NCI-H1694 (cell line): ENCODE measurements around the gene IHH.
A peak's percentile ranks its signal among the peaks of the same experiment; 100 is the strongest.

ENCODE experiments used
- DNase-seq: peaks from one replicate; lab custom pipeline; 2025; lab: John Stamatoyannopoulos, UW

The IHH gene

DNA sequence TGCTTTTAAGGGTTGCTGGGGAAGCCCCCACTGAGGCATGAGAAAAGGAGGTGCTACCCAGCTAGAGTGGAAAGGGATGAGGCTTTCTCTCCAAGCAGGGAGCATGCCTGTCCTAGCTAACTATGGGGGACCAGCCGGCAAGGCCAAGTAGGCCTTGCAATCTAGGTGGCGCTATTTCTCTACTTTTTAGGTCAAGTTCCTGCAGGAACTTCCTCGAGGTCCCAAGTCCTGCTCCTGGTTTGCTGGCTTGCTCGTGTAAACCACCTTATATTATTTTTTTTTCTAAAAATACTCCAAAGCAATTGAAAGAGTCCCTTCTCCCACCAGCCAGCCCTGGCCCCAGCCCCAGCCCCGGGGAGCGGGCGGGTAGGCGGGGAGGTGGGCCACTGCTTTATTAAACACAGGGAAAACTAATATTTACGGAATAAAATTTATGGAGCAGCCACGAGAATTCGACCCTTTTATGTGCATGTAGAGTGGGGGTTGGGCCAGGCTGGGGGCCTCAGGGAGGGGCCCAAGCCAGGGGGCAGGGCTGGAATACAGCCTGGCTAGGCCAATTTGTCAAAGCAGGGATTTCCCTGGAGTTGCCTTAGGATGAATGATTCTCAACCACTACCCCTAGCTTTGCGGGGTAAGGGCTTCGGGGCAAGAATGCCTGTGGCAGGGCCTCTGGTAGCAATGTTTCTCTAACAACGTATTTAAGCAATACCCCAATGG is 12.8 kb upstream of the IHH start:
- DNase-seq = peak; percentile 86

DNA sequence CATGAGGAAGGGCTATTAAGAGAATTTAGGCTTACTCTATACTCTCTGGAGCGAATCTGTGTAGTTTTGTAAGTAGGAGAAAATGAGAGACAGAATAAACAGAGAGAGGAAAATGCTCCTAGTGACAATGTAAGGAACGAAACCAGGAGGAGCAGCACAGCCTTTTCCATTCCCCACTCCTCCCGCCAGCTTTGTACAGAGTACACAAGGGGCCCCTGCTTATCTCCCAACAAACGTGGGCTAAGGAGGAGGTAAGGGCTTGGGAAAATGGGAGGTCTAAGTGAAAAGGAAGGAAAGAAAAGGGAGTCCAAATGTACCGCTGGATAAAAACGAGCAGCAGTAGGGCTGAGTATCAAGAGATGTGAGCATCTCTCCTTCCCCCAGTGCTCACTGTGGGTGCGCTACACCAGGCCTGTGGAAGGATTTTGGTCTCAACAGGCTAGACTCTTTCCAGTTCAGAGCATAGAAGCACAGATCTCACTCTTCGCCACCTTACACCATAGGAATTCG is 12.1 kb upstream of the IHH start:
- DNase-seq = no peak

DNA sequence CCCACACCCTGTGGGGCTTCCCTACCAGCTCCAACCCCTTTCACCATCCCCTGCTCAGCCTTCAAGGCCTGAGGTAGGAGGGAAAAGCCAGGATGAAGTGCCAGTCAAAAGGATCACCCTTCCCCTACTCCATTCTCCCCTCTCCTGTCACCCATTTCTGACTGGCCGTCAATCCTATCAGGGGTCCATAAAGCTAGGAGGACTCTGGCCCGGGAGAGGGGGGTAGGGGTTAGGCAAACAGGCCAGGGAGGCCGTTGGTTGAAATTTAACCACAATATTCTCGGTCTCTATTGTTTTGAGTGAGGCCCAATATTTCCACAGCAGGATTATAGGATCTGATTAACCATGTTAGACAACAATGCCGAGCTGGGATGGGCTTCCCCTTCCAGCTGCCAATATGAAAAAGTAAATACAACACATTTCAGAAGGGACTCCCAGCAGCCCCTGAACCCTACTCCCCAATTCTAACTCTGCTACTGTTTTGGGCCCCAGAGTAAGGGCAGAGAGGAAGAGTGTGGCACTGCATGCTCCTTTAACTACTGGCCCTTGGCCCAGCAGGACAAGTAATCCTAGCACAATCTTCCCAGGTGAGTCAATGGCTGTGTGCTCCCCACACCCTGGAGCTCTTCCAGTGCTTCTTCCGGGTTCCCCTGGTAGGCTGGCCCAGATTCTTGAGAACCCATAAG is 10.6 kb upstream of the IHH start:
- DNase-seq = no peak

DNA sequence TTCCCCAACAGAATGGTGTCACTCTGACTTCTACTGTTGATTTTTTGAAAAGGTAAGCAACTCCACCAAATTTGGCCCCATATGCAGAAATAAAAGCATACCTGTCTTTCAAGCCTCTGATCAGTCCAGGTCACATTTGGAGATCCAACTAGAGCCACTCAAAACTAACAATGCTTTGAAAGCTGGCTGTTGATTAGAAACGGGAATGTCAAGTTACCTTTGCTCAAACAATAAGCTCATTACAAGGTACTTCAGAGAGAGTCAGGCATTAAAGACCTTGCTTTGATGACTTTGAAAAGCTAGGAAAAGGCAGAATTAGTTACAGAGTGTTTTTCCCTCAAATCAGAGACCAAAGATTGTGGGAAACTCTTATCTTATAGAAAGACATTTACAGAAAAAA is 4.8 kb upstream of the IHH start:
- no peak for DNase-seq

DNA sequence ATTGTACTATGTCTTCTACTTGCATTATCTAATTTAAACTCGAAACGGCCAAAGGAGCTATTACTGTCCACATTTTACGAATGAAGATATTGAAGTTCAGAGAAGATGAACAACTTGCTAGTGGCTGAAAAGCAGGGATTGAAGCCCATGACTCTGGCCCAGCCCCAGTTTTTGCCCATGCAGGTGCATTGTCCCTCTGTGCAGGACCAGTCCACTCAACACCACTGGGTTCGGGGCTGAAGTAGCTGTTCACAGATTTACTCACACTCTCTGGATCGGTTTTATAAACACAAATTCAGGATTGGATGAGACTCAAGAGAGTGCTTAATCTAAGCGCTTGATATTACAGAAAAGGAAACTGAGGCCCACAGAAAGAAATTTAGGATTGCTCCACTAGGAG is 1.4 kb upstream of the IHH start:
- no peak for DNase-seq

DNA sequence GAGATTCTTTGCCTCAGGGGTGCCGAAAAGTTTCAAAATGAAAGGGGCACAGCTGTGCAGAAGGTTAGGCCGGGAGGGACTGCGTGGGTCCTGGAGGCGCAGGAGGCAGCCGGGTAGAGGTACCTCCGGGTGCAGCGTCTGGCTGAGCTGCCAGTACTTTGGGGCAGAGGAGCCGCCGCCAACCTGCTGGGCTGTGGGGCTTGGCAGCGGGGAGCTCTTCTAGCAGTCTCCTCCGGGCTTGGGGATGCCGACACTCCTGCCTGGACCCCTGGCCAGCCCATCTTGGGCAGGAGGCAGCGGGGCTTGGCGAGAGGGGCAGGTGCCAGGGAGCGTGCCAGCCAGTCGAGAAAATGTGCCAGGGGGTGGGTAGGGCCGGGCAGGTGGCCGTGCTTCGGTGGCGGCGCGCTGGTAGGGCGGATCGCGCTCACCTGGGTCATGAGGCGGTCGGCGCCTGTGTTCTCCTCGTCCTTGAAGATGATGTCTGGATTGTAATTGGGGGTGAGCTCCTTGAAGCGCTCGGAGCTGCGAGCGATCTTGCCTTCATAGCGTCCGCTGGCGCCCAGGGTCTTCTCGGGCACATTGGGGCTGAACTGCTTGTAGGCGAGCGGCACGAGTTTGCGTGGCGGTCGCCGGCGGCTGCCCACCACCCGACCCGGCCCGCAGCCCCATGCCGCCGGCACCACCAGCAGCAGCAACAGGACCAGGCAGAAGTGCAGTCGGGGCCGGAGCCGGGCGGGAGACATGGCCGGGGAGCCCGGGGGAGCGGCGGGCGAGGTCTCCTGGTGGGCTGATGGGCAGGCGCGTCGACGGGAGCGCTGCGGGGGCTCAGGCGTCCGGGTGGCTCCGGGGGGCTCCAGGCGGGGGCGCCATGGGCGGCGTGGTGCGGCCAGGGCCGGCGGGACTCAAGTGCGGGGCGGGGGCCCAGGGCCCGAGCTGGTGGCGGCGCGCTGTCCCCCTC is 717 bp downstream of the IHH start:
- DNase-seq = no peak

DNA sequence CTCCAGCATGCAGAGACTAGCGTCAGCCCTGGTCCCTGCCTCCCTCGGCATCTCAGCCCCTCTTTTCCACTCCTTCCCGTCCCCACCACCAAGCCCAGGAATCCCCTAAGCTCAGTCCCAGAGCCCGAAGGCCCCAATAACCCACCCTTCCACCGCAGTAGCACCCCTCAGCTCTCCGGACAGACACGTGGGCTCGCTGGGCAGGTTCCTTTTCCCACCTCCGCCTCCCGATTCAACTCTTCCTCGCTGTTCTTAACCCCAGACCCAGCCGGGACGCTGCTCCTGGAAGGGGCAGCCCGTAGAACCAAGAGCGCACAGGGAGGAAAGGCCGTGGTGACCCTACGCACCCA is 1.4 kb downstream of the IHH start:
- DNase-seq = no peak

DNA sequence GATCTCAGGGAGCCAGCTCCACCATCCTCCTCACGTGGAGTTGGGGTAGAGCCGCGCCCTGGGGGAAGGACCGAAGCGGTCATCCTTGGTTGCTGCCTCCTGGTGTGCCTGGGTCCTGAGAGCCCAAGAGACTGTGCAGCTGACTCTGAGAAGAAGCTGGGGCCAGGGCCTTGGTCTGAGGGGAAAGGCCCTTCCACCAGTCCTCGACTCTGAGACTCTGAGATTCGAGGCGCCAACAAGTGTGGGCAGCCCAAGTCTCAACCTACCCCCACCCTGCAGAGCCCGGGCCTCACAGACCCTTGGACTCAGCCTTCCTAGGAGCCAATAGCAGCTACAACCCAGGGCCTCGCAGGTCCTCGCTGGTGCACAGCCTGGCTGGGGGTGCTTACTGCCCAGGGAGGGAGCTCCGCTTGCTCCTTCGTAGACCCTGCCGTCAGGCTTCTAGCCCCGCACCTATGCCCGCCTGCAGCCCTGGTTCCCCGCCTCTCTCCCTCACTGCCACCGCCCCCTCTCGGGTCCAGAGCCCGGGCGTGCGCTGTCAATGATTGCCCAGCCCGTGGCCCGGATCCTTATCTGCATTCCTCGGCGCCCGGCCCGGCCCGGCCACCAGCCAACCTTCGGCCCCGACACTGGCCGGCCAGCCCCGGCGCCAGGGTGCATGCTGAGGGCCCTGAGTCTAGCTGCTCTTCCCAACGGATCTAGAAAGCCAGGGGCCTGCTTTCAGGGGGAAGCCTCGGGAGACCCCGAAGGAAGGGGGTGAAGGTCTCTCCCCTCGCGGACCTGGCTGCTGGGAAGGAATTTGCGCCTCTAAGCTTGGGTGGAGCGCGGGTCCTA is 2.0 kb downstream of the IHH start:
- DNase-seq = no peak

DNA sequence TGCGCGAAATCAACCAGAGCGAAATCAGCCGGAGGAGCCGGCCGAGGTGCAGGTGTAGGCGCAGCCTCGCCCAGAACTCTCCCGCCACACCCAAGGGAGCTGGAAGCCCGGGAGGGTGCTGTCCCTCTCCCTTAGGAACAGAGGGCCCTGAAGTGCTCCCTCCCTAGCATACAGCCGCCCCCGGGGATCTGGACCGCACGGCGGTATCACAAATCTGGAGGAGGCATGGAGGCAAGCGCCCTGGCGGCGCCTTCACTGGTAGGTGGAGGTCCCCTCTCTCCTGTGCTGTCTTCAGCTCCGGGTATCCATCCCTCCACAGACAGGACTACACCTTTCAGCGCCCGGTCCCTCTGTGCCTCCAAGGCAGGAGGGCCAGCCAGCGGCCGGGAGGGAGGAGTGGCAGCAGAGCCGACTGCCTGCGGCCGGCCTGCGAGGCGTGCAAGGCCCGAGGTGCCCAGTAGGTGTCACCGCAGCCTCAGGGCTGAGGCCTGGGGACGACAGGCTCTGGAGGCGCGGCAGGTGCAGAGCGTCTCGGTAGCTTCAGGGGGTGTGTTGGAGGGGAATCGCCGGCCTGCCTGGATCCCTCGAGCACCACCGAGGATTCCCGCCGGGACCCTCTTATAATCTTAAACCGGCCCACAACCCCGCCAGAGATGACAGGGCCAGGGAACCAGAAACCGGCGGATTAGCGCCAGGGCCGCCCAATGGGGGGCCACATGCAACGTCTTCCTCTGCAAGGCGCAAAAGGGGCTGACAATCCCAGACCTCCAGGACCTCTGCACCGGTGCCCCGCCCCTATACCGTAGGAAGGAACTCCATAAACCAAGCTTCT is 2.8 kb downstream of the IHH start:
- DNase-seq = peak; percentile 57

DNA sequence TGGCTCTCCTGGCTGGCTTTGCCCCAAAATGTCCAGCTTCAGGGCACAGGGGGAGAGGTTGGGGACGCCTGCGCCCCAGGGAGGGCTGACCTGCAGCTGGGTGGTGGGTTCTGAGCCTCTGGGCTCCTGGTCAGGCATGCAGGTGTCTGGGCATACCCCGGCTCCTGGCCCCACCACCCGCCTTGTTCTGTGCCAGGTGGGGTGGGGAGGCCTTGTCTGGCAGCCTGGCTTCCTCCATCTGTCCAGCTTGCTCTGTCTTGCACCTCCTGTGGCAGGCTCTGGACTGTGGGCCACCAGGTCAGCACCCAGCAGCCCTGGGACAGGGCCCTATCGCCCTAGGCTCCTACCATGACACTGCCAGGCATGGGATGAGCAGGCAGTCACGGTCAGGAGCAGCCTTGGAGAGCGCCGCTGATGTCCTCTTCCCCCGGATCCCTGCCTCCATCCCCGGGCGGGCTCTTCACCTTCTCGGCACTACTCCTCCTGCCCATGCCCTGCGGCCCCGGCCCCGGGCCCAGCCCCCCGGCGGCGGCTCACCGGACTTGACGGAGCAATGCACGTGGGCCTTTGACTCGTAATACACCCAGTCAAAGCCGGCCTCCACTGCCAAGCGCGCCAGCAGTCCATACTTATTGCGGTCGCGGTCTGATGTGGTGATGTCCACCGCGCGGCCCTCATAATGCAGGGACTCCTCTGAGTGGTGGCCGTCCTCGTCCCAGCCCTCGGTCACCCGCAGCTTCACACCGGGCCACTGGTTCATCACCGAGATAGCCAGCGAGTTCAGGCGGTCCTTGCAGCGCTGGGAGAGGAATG is 3.6 kb downstream of the IHH start:
- no peak for DNase-seq

DNA sequence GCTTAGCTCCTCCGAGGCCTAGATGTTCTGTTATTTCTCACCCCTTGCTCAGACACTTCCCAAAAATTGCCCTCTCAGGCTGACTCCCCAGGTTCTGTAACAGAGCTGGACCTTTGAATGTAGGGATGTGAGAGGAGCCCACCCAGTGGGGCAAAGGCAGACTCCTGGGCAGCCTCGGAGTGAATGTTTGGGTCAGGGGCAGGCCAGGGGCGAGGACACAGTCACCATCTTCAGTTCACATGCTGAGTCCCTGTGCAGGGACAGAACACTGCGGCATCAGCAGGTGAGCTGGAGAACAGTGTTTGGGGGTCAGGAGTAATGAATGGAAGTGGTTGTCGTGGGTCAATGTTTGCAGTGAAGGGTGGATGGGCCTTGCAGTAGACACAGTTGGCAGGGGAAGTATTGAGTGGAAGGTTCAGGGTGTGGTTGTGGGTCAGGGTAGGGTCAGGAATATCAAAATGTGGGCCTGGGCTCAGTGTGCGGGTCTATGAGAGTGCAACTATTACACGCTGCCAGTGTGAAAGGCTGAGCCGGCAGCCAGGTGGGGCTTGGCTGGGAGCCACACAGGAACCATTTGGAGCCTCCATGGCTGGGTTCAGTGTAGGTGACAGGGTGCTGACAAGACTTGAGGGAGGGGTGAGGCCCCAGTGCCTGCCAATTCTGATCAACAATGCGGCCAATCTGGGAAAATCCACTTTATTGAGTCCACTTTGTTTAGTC is 4.4 kb downstream of the IHH start:
- no peak for DNase-seq

DNA sequence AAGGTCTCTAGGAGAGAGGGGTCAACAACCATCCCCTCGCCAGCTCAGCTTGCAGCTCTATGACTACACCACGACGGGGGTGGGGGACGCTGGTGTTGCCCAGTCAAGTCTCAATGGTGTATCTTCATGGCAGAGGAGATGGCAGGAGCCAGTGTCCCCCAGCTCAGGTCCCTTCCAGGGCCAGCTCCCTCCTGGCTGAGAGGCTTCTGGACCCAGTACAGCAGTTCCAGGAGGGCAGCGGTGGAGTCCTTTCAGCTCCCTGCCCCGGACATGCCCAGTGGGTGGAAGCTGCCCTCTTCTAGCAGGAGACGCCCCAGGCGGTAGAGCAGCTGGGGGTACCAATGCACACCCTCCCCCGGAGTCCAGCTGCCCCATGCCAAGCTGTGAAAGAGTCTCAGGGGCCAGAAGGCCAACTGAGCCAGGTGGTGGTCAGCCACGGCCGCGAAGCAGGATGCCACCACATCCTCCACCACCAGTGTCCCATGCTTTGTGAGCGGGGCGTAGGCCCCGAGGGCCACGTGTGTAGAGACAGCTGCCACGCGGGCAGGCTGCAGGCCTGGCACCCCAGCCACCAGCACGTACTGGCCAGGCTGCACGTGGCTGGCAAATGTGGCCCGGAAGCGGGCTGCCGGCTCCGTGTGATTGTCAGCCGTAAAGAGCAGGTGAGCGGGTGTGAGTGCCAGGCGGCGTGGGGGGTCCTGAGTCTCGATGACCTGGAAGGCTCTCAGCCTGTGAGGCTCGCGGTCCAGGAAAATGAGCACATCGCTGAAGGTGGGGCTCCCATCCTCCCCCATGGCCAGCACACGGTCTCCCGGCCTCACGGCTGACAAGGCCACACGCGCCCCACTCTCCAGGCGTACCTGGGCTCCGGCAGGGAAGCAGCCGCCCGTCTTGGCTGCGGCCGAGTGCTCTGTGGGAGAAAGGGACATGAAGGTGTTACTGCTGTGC is 5.5 kb downstream of the IHH start:
- no peak for DNase-seq

DNA sequence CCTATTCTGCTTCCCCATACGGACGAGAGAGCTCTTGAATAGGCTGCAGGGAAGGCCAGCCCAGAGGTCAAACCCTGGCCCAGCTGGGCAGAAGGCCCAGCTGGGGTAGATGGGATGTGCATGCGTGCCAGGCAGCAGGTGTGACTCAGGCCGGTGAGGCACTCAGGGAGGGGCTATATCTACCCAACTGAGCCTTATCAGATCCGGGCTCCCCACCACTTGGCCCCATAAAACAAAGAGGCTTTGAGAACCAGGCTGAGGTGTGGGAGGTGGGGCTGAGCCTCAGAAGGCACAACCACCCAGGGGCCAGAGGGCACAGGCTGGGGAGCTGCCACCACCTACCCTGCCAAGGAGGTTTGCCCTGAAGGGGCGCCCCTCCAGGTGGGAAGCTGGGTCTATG is 11.4 kb downstream of the IHH start:
- DNase-seq = no peak

DNA sequence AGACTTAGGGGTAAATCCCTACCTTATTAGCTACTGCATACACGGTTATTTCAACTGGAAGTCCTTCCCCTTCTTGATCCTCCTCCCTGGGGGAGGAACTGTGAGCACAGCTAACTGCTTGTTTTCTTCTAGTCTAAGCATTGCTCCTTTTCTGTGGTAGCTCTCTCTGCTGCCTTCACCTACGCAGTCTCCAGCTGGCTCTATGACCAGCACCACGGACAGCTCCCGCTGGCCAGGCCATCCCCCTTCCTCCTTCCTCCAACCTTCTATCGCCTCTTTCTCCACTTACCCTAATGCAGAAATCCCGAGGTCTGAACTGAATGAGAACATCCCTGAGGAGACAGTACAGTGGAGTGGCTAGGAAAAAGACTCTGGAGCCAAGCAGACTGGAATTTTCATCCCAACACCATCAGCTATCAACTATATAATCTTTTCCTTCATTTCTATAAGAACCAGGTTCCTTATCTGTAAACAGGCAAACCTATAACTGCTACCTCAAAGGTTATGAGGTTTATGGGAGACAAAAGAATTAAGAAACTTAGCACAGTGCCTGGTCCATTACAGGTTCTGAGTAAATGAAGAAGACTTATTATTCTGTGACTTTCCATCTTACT is 14.7 kb downstream of the IHH start:
- DNase-seq = no peak

DNA sequence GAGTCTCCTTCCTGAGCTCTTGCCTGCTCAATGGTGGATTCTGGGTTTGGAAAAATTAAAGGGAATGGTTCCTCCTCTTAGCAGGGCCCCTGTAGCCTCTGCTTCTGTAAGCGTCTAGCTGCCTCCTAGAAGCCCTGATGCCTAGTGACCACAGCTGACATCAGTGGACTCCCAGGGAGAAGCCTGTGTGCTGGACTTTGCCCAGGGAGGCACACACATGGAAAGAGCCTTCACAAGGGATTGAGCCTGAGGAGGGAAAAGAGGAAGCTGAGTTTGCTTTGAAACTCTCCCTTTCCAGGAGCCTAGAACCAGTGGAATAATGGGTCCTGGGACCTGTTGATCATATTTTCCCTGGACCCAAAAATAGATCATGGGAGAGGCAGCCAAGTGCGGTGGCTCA is 18.0 kb downstream of the IHH start:
- DNase-seq = no peak

DNA sequence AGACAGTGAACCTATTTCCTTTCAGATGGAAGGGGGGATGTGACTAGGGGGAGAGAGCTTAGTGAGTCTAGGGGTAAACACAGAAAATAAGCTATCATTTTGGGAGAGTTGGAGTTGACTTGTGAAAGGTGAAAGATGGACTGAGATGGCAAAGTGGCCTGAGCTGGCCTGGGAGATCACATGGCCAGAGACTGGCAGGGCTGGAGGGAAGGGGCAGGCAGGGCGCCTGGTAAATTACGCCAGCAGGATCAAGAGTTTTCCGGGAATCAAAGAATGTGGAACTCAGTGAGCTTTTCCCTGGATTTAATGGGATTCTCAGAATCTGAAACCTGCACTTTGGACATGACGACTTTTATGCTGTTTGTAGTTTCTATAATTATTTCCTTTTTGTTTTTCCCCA is 18.6 kb downstream of the IHH start:
- no peak for DNase-seq

DNA sequence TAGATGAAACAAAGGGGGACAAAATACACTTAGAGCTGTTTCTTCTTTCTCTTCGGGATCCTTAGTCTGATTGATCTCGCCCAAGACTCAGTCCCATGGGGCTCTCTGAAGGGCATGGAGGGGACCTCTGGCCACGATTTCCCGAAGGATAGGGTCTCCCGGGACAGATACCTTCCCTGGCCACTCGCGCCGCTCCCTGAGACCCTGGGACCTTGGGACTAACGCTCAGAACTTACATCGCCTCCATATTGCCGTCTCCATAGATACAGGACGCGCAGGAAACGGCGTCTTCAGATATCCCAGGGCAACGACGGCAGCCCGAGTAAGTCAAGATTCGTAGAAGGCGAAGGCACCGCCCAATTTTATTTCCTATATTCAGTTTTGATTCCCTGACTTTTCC is 19.5 kb downstream of the IHH start, which contains the start of gene CFAP65:
CFAP65 (minus strand) TSS at position 265 of the 400 bp plus-strand sequence. CDS start 2,468 bp downstream, outside the sequence.
- peak; percentile 32 for DNase-seq

DNA sequence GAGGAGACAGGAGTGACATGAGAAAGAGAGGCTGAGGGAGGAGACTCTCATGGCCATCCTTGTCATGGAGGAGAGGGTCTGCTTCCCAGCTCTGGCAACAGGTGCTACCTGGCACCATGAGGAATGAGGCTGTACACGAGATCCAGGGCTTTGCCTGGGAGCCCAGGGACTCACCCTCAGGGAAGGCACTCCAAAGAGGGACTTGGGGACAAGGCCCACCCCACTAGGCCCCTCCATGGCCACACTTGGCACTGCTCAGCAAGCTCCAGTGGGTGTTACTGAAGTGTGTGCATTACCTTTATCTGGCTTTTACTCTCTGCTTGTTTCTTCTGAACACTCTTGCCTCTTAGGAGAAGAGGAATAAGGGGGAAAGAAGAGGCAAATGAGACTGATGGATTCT is 22.1 kb downstream of the IHH start:
- no peak for DNase-seq
